ENCODE measurements around the gene ROBO2. TPM values are rescaled to one million over a fixed set of nuclear protein-coding genes. Genes with fewer than 3 reads are reported as not detected.
A peak's percentile ranks its signal among the peaks of the same experiment; 100 is the strongest.

ROBO2 gene
- total RNA-seq, 4 donors from 2014 or later = 0.20 to 0.41 (median 0.32) TPM; not detected in 1

- no peaks in the 10 kb centered on the region for H3K27me3 ChIP-seq
- no peaks in the 10 kb centered on the region for H3K9me3 ChIP-seq
- H3K4me1 ChIP-seq = no peaks in the 10 kb centered on the region
- in situ Hi-C loops (cut with MboI; ENCODE audit: low pct_ligation_motif_present in 1 of 4, low pct_unique_long_range_greater_than_20kb in 1 of 4, low sequenced_read_pairs in 3 of 4) = no loop called here
- WGBS, 2 donors (ENCODE audit: low coverage in 1 of 2) = 80 to 90% methylated on average over 5 of the region's 5 CpGs
- H3K4me3 ChIP-seq = no peak overlapping the region
- no peak for TF ChIP-seq POLR2A (IDR thresholded peaks at IDR 0.05)
- H3K27ac ChIP-seq = no peak overlapping the region
- H3K36me3 ChIP-seq = no peaks in the 10 kb centered on the region
- intact Hi-C loops (cut with DNase I; ENCODE audit: low total_unique reads) = no loop called here
- DNase-seq = no peak
These were observed 302.8 kb downstream of the ROBO2 start for GRCh38 chr3:77342688-77343087.

DNA sequence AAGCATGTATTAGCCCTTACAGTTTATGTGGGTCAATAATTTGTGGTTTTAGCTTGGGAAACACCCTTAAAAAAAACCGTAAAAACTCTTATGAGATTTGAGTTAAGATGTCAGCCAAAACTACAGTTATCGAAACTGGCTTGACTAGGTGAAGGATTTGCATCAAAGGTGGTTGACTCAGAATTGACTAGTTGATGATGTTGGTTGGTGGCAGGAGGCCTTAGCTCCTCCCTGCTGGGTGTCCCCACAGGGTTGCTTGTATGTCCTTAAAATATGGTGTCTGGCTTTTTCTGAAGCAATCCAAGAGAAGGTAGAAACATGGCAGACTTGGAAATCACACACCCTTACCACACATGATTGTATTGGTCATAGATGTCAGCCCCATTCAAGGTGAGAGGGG is 305.1 kb downstream of the ROBO2 start:
- in situ Hi-C loops (cut with MboI; ENCODE audit: low pct_ligation_motif_present in 1 of 4, low pct_unique_long_range_greater_than_20kb in 1 of 4, low sequenced_read_pairs in 3 of 4) = no loop called here

GRCh38 chr3:77348244-77348855 is 308.5 kb downstream of the ROBO2 start:
- H3K4me3 ChIP-seq = no peak overlapping the region
- in situ Hi-C loops (cut with MboI; ENCODE audit: low pct_ligation_motif_present in 1 of 4, low pct_unique_long_range_greater_than_20kb in 1 of 4, low sequenced_read_pairs in 3 of 4) = no loop called here

More for the DNA sequence above, 305.1 kb downstream of the ROBO2 start:
- Histone ChIP-seq H3K27ac (no peak overlapping the region), H3K4me3 (no peak overlapping the region), H3K4me1 (no peaks in the 10 kb centered on the region), H3K36me3 (no peaks in the 10 kb centered on the region), H3K27me3 (no peaks in the 10 kb centered on the region), H3K9me3 (no peaks in the 10 kb centered on the region)
- DNase-seq = no peak
- WGBS, 2 donors (ENCODE audit: low coverage in 1 of 2) = 73 to 75% methylated on average over 2 of the region's 2 CpGs
- TF ChIP-seq EP300 (IDR thresholded peaks at IDR 0.05; ENCODE audit: low read depth) (no peak), POLR2AphosphoS5 (IDR thresholded peaks at IDR 0.05) (no peak), POLR2A (IDR thresholded peaks at IDR 0.05) (no peak)
- TF ChIP-seq, protein P1, sequence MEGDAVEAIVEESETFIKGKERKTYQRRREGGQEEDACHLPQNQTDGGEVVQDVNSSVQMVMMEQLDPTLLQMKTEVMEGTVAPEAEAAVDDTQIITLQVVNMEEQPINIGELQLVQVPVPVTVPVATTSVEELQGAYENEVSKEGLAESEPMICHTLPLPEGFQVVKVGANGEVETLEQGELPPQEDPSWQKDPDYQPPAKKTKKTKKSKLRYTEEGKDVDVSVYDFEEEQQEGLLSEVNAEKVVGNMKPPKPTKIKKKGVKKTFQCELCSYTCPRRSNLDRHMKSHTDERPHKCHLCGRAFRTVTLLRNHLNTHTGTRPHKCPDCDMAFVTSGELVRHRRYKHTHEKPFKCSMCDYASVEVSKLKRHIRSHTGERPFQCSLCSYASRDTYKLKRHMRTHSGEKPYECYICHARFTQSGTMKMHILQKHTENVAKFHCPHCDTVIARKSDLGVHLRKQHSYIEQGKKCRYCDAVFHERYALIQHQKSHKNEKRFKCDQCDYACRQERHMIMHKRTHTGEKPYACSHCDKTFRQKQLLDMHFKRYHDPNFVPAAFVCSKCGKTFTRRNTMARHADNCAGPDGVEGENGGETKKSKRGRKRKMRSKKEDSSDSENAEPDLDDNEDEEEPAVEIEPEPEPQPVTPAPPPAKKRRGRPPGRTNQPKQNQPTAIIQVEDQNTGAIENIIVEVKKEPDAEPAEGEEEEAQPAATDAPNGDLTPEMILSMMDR (IDR thresholded peaks at IDR 0.05) = no peak
- intact Hi-C loops (cut with DNase I; ENCODE audit: low total_unique reads) = no loop called here

GRCh38 chr3:77354958-77355357 is 315.1 kb downstream of the ROBO2 start:
- TF ChIP-seq, protein P1 (IDR thresholded peaks at IDR 0.05) = no peak
- TF ChIP-seq POLR2A (IDR thresholded peaks at IDR 0.05) (no peak), POLR2AphosphoS5 (IDR thresholded peaks at IDR 0.05) (no peak), EP300 (IDR thresholded peaks at IDR 0.05; ENCODE audit: low read depth) (no peak)
- intact Hi-C loops (cut with DNase I; ENCODE audit: low total_unique reads) (no loop called here), in situ Hi-C loops (cut with MboI; ENCODE audit: low pct_ligation_motif_present in 1 of 4, low pct_unique_long_range_greater_than_20kb in 1 of 4, low sequenced_read_pairs in 3 of 4) (no loop called here)
- no peaks in the 10 kb centered on the region for H3K4me1 ChIP-seq
- H3K9me3 ChIP-seq = no peaks in the 10 kb centered on the region
- no peaks in the 10 kb centered on the region for H3K27me3 ChIP-seq
- DNase-seq = no peak
- H3K36me3 ChIP-seq = no peaks in the 10 kb centered on the region
- H3K27ac ChIP-seq = no peak overlapping the region
- no peak overlapping the region for H3K4me3 ChIP-seq

More at GRCh38 chr3:77348244-77348855, 308.5 kb downstream of the ROBO2 start:
- TF ChIP-seq POLR2AphosphoS5 (IDR thresholded peaks at IDR 0.05) (no peak), POLR2A (IDR thresholded peaks at IDR 0.05) (no peak), EP300 (IDR thresholded peaks at IDR 0.05; ENCODE audit: low read depth) (no peak)
- TF ChIP-seq, protein P1 (IDR thresholded peaks at IDR 0.05) = peak in 1 of 5 experiments; percentile 28
- Histone ChIP-seq H3K4me1 (no peaks in the 10 kb centered on the region), H3K27me3 (no peaks in the 10 kb centered on the region), H3K9me3 (no peaks in the 10 kb centered on the region), H3K27ac (no peak overlapping the region), H3K36me3 (no peaks in the 10 kb centered on the region)
- intact Hi-C loops (cut with DNase I; ENCODE audit: low total_unique reads) = no loop called here
- WGBS, 2 donors (ENCODE audit: low coverage in 1 of 2) = 62 to 67% methylated on average over 4 to 6 of the region's 6 CpGs
- no peak for DNase-seq

DNA sequence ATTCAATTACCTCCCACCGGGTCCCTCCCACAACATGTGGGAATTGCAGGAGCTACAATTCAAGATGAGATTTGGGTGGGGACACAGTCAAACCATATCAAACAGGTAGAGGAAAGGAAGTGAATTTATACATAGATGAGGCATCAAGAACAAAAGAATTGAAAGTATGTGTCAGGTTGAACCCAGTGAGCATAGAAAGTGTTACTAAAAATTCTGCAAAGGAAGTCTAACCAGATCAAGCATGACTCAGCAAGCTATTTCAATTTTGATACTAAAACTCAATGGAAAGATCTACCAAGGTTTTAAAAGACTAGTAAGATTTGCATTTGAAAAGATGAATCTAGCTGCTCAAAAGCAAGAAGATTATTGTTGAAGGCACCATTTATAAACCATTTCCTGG is 323.0 kb downstream of the ROBO2 start:
- no peak for TF ChIP-seq POLR2A (IDR thresholded peaks at IDR 0.05)
- no peak for TF ChIP-seq POLR2AphosphoS5 (IDR thresholded peaks at IDR 0.05)
- TF ChIP-seq, protein P1 (IDR thresholded peaks at IDR 0.05) = no peak
- TF ChIP-seq EP300 (IDR thresholded peaks at IDR 0.05; ENCODE audit: low read depth) = no peak
- no peaks in the 10 kb centered on the region for H3K36me3 ChIP-seq
- no peaks in the 10 kb centered on the region for H3K9me3 ChIP-seq
- no peak overlapping the region for H3K27ac ChIP-seq
- WGBS, 2 donors (ENCODE audit: low coverage in 1 of 2) = 81% methylated on average over 1 of the region's 1 CpG; no CpG with 5 or more reads in 1 of the 2 donors
- no peaks in the 10 kb centered on the region for H3K4me1 ChIP-seq
- H3K27me3 ChIP-seq = no peaks in the 10 kb centered on the region
- in situ Hi-C loops (cut with MboI; ENCODE audit: low pct_ligation_motif_present in 1 of 4, low pct_unique_long_range_greater_than_20kb in 1 of 4, low sequenced_read_pairs in 3 of 4) = no loop called here
- intact Hi-C loops (cut with DNase I; ENCODE audit: low total_unique reads) = no loop called here
- no peak overlapping the region for H3K4me3 ChIP-seq
- no peak for DNase-seq
